ENCODE data around the gene GPR152.

- TF ChIP-seq CTCF (IDR thresholded peaks at IDR 0.05) (no peak), CHD4 (IDR thresholded peaks at IDR 0.05; ENCODE audit: borderline replicate concordance) (no peak), REST (IDR thresholded peaks at IDR 0.05) (no peak), PHF8 (IDR thresholded peaks at IDR 0.05; ENCODE audit: borderline replicate concordance, low read depth) (no peak), NR3C1 (IDR thresholded peaks at IDR 0.05) (no peak)
These were observed 11.4 kb downstream of the GPR152 start for GRCh38 chr11:67441098-67441563.

Data from A549 (cell line).